Measurements from ENCODE around the gene RIN3. TPM values are rescaled to one million over a fixed set of nuclear protein-coding genes. Genes with fewer than 3 reads are reported as not detected.
A peak's percentile ranks its signal among the peaks of the same experiment; 100 is the strongest.

Gene RIN3
- total and polyA plus RNA-seq, 4 donors = 5.0 to 15.6 (median 9.0) TPM

- WGBS = 92% methylated on average over 6 of the region's 6 CpGs
- Histone ChIP-seq H3K4me3 (ENCODE audit: low read depth in 1 of 3, low read length in 3 of 3) (no peak overlapping the region), H3K27ac (ENCODE audit: low read depth in 1 of 2, low read length in 2 of 2) (peak overlapping the region in 1 of 2 donors; percentile 16), H3K27me3 (ENCODE audit: control insufficient read depth in 4 of 4, insufficient read depth in 4 of 4, low read length in 3 of 4) (no peaks in the 10 kb centered on the region), H3K36me3 (ENCODE audit: control insufficient read depth in 4 of 4, insufficient read depth in 3 of 4, low read depth in 1 of 4, low read length in 3 of 4) (peaks cover 10 to 56% (median 17%) of the 10 kb centered on the region in 4 donors), H3K9ac (ENCODE audit: low read depth in 1 of 2, low read length in 2 of 2) (no peak overlapping the region), H3K9me3 (ENCODE audit: control insufficient read depth in 4 of 4, low read length in 3 of 4) (no peaks in the 10 kb centered on the region), H3K4me1 (ENCODE audit: control insufficient read depth in 4 of 4, insufficient read depth in 4 of 4, low read length in 3 of 4) (no peaks in the 10 kb centered on the region)
- TF ChIP-seq FOXA1 (IDR thresholded peaks at IDR 0.05) (no peak), ATF3 (IDR thresholded peaks at IDR 0.05) (no peak), GABPA (IDR thresholded peaks at IDR 0.05 in 1 of 2, conservative IDR thresholded peaks at IDR 0.05 in 1 of 2) (no peak), HNF4G (IDR thresholded peaks at IDR 0.05) (no peak), ZBTB33 (IDR thresholded peaks at IDR 0.05) (no peak), YY1 (IDR thresholded peaks at IDR 0.05) (no peak), HNF4A (conservative IDR thresholded peaks at IDR 0.05) (no peak), SP1 (IDR thresholded peaks at IDR 0.05) (no peak), RXRA (IDR thresholded peaks at IDR 0.05) (no peak), EGR1 (IDR thresholded peaks at IDR 0.05; ENCODE audit: low read depth in 2 of 2) (no peak), MAX (IDR thresholded peaks at IDR 0.05) (no peak), JUND (IDR thresholded peaks at IDR 0.05) (no peak)
- no peak for DNase-seq (ENCODE audit: low spot score)
These were observed 161.8 kb downstream of the RIN3 start for GRCh38 chr14:92675421-92675820.

- Histone ChIP-seq H3K4me1 (ENCODE audit: control insufficient read depth in 4 of 4, insufficient read depth in 4 of 4, low read length in 3 of 4) (no peaks in the 10 kb centered on the region), H3K36me3 (ENCODE audit: control insufficient read depth in 4 of 4, insufficient read depth in 3 of 4, low read depth in 1 of 4, low read length in 3 of 4) (peaks cover 10 to 52% (median 17%) of the 10 kb centered on the region in 4 donors), H3K27me3 (ENCODE audit: control insufficient read depth in 4 of 4, insufficient read depth in 4 of 4, low read length in 3 of 4) (no peaks in the 10 kb centered on the region), H3K9me3 (ENCODE audit: control insufficient read depth in 4 of 4, low read length in 3 of 4) (no peaks in the 10 kb centered on the region), H3K27ac (ENCODE audit: low read depth in 1 of 2, low read length in 2 of 2) (no peak overlapping the region), H3K9ac (ENCODE audit: low read depth in 1 of 2, low read length in 2 of 2) (no peak overlapping the region), H3K4me3 (ENCODE audit: low read depth in 1 of 3, low read length in 3 of 3) (no peak overlapping the region)
- no peak for DNase-seq (ENCODE audit: low spot score)
- WGBS = 85% methylated on average over 9 of the region's 9 CpGs
- TF ChIP-seq MAX (IDR thresholded peaks at IDR 0.05) = no peak
- no peak for TF ChIP-seq ATF3 (IDR thresholded peaks at IDR 0.05)
- no peak for TF ChIP-seq HNF4A (conservative IDR thresholded peaks at IDR 0.05)
These were observed 162.4 kb downstream of the RIN3 start for GRCh38 chr14:92675976-92676375.

DNA sequence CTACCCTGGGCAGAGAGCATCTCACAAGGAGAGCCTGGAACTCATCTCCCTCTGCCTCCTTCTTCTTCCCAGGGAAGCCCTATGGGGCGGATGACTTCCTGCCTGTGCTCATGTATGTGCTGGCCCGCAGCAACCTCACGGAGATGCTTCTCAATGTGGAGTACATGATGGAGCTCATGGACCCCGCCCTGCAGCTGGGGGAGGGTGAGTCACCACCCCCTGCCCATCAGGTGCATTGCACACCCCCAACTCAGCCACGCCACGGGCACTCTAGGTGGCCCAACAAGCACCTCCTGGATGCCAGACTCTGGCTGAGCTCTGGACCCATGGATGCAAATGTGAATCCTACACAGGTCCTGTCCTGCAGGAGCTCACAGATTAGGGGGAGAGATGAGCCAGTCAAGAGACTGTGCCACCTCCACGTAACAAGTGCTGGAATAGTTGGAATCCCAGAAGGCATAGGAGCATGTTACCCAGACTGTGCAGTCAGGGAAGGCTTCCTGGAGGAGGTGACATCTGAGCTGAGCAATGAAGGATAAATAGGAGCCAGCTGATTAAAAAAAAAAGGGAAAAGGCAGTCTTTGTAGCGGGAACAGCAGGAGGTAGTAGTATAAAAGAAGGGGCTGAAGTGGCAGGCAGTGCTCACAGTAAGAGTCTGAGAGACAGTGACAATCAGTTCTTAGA lies 163.0 kb downstream of the RIN3 start:
- TF ChIP-seq HNF4G (IDR thresholded peaks at IDR 0.05) = no peak
- no peak for TF ChIP-seq FOXA1 (IDR thresholded peaks at IDR 0.05)
- no peak for TF ChIP-seq GABPA (IDR thresholded peaks at IDR 0.05 in 1 of 2, conservative IDR thresholded peaks at IDR 0.05 in 1 of 2)
- TF ChIP-seq MAX (IDR thresholded peaks at IDR 0.05) = no peak
- TF ChIP-seq, protein P1, sequence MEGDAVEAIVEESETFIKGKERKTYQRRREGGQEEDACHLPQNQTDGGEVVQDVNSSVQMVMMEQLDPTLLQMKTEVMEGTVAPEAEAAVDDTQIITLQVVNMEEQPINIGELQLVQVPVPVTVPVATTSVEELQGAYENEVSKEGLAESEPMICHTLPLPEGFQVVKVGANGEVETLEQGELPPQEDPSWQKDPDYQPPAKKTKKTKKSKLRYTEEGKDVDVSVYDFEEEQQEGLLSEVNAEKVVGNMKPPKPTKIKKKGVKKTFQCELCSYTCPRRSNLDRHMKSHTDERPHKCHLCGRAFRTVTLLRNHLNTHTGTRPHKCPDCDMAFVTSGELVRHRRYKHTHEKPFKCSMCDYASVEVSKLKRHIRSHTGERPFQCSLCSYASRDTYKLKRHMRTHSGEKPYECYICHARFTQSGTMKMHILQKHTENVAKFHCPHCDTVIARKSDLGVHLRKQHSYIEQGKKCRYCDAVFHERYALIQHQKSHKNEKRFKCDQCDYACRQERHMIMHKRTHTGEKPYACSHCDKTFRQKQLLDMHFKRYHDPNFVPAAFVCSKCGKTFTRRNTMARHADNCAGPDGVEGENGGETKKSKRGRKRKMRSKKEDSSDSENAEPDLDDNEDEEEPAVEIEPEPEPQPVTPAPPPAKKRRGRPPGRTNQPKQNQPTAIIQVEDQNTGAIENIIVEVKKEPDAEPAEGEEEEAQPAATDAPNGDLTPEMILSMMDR (IDR thresholded peaks at IDR 0.05; ENCODE audit: low read depth, low read length, missing input control) = no peak
- no peak for TF ChIP-seq ATF3 (IDR thresholded peaks at IDR 0.05)
- no peak for TF ChIP-seq RAD21 (IDR thresholded peaks at IDR 0.05)
- TF ChIP-seq RXRA (IDR thresholded peaks at IDR 0.05) = no peak
- no peak for TF ChIP-seq HNF4A (conservative IDR thresholded peaks at IDR 0.05)
- TF ChIP-seq, protein P2, sequence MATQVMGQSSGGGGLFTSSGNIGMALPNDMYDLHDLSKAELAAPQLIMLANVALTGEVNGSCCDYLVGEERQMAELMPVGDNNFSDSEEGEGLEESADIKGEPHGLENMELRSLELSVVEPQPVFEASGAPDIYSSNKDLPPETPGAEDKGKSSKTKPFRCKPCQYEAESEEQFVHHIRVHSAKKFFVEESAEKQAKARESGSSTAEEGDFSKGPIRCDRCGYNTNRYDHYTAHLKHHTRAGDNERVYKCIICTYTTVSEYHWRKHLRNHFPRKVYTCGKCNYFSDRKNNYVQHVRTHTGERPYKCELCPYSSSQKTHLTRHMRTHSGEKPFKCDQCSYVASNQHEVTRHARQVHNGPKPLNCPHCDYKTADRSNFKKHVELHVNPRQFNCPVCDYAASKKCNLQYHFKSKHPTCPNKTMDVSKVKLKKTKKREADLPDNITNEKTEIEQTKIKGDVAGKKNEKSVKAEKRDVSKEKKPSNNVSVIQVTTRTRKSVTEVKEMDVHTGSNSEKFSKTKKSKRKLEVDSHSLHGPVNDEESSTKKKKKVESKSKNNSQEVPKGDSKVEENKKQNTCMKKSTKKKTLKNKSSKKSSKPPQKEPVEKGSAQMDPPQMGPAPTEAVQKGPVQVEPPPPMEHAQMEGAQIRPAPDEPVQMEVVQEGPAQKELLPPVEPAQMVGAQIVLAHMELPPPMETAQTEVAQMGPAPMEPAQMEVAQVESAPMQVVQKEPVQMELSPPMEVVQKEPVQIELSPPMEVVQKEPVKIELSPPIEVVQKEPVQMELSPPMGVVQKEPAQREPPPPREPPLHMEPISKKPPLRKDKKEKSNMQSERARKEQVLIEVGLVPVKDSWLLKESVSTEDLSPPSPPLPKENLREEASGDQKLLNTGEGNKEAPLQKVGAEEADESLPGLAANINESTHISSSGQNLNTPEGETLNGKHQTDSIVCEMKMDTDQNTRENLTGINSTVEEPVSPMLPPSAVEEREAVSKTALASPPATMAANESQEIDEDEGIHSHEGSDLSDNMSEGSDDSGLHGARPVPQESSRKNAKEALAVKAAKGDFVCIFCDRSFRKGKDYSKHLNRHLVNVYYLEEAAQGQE (IDR thresholded peaks at IDR 0.05) = no peak
- TF ChIP-seq TAF1 (conservative IDR thresholded peaks at IDR 0.05) = no peak
- Histone ChIP-seq H3K9me3 (ENCODE audit: control insufficient read depth in 4 of 4, low read length in 3 of 4) (no peaks in the 10 kb centered on the region), H3K4me3 (ENCODE audit: low read depth in 1 of 3, low read length in 3 of 3) (no peak overlapping the region), H3K36me3 (ENCODE audit: control insufficient read depth in 4 of 4, insufficient read depth in 3 of 4, low read depth in 1 of 4, low read length in 3 of 4) (peaks cover 10 to 52% (median 18%) of the 10 kb centered on the region in 4 donors), H3K27me3 (ENCODE audit: control insufficient read depth in 4 of 4, insufficient read depth in 4 of 4, low read length in 3 of 4) (no peaks in the 10 kb centered on the region), H3K9ac (ENCODE audit: low read depth in 1 of 2, low read length in 2 of 2) (no peak overlapping the region), H3K27ac (ENCODE audit: low read depth in 1 of 2, low read length in 2 of 2) (peak overlapping the region in 1 of 2 donors; percentile 0), H3K4me1 (ENCODE audit: control insufficient read depth in 4 of 4, insufficient read depth in 4 of 4, low read length in 3 of 4) (no peaks in the 10 kb centered on the region)
- DNase-seq (ENCODE audit: low spot score) = no peak
- 91% methylated on average over 8 of the region's 8 CpGs for WGBS

All from liver (tissue), 9 donors.